GM23338 (cell line): Measurements from ENCODE around the gene TCEAL1. TPM values are rescaled to one million over a fixed set of nuclear protein-coding genes. Genes with fewer than 3 reads are reported as not detected.

Experiments used
- ATAC-seq: fragments of 200-7000 bp; cut with Tn5 transposase; 3 replicates; pipeline ENCODE4 v1.9.1; 2020
- DNase-seq: peaks from one replicate; pipeline ENCODE4 v3.0.0-alpha.2; 2015; ENCODE audit warnings: low spot score
- H2AFZ ChIP-seq: fragments of 200-600 bp; sonication (generic); 2 replicates; pipeline ENCODE4 v1.8.0; 2016; ENCODE audit warnings: antibody characterized with exemption, mild to moderate bottlenecking, moderate library complexity
- H3F3A ChIP-seq: fragments of 200-600 bp; sonication (generic); replicated peaks from 2 replicates; pipeline ENCODE4 v1.8.0; 2017; ENCODE audit warnings: antibody characterized with exemption, mixed run types, low read depth
- H3K27ac ChIP-seq: fragments of 200-600 bp; sonication (generic); 2 replicates; pipeline ENCODE4 v1.6.1; 2016; ENCODE audit warnings: low read depth
- H3K27me3 ChIP-seq: fragments of 200-600 bp; sonication (generic); 2 replicates; pipeline ENCODE4 v1.8.0; 2016; ENCODE audit warnings: mild to moderate bottlenecking, mixed run types, moderate library complexity; ENCODE audit not compliant: insufficient read depth
- H3K36me3 ChIP-seq: fragments of 200-600 bp; sonication (generic); 2 replicates; pipeline ENCODE4 v1.8.0; 2016; ENCODE audit warnings: mild to moderate bottlenecking; ENCODE audit not compliant: insufficient read depth
- H3K4me1 ChIP-seq: fragments of 200-600 bp; sonication (generic); 2 replicates; pipeline ENCODE4 v1.8.0; 2016; ENCODE audit warnings: mild to moderate bottlenecking, moderate library complexity; ENCODE audit not compliant: insufficient read depth
- H3K4me2 ChIP-seq: fragments of 200-600 bp; sonication (generic); 2 replicates; pipeline ENCODE4 v1.7.1; 2017; ENCODE audit warnings: mixed run types
- H3K4me3 ChIP-seq: fragments of 200-600 bp; sonication (generic); 2 replicates; pipeline ENCODE4 v1.6.1; 2016; ENCODE audit warnings: mixed run types
- H3K79me2 ChIP-seq: fragments of 200-600 bp; sonication (generic); replicated peaks from 2 replicates; pipeline ENCODE4 v1.8.0; 2017; ENCODE audit warnings: mild to moderate bottlenecking; ENCODE audit not compliant: insufficient read depth
- H3K9me2 ChIP-seq: fragments of 200-600 bp; sonication (generic); 2 replicates; pipeline ENCODE4 v1.8.0; 2017; ENCODE audit not compliant: insufficient read depth
- H4K20me1 ChIP-seq: fragments of 200-600 bp; sonication (generic); replicated peaks from 2 replicates; pipeline ENCODE4 v1.8.0; 2017; ENCODE audit warnings: mild to moderate bottlenecking; ENCODE audit not compliant: insufficient read depth
- H3K27ac Mint-ChIP-seq: 2 replicates; pipeline ENCODE4 v1.8.0; 2020; ENCODE audit warnings: inconsistent platforms, mild to moderate bottlenecking, moderate library complexity, mixed read lengths
- H3K27me3 Mint-ChIP-seq: 3 replicates; pipeline ENCODE4 v1.8.0; 2022; ENCODE audit warnings: low read depth, mild to moderate bottlenecking, moderate library complexity, mixed read lengths, inconsistent platforms; ENCODE audit not compliant: insufficient read depth, poor library complexity
- H3K36me3 Mint-ChIP-seq: 3 replicates; pipeline ENCODE4 v1.8.0; 2021; ENCODE audit warnings: low read depth, mild to moderate bottlenecking, inconsistent platforms, moderate library complexity, mixed read lengths
- H3K4me1 Mint-ChIP-seq: 3 replicates; pipeline ENCODE4 v1.8.0; 2020; ENCODE audit warnings: mild to moderate bottlenecking, inconsistent platforms, mixed read lengths
- H3K4me3 Mint-ChIP-seq: 3 replicates; pipeline ENCODE4 v1.8.0; 2021; ENCODE audit warnings: moderate library complexity, mild to moderate bottlenecking, inconsistent platforms, mixed read lengths
- H3K9me3 Mint-ChIP-seq: 3 replicates; pipeline ENCODE4 v1.8.0; 2020; ENCODE audit warnings: moderate library complexity, mild to moderate bottlenecking, inconsistent platforms, mixed read lengths
- CREB1 ChIP-seq: fragments of 250-450 bp; sonication (Bioruptor Pico); IDR thresholded peaks from 2 replicates; pipeline ENCODE4 v1.5.0; 2020; ENCODE audit warnings: low read depth, mild to moderate bottlenecking, moderate library complexity
- REST ChIP-seq: IDR thresholded peaks from one replicate; pipeline ENCODE4 v1.6.1; 2018; ENCODE audit warnings: antibody characterized with exemption; ENCODE audit not compliant: unreplicated experiment
- STAT1 ChIP-seq: IDR thresholded peaks from one replicate; pipeline ENCODE4 v1.6.1; 2016; ENCODE audit warnings: antibody characterized with exemption; ENCODE audit not compliant: unreplicated experiment
- ZNF462 ChIP-seq: fragments of 250-450 bp; sonication (Bioruptor Pico); IDR thresholded peaks from 2 replicates; pipeline ENCODE4 v1.5.0; 2020; ENCODE audit warnings: mild to moderate bottlenecking, moderate library complexity
- polyA plus RNA-seq: library from polyadenylated mRNA; unstranded; fragments of >200 nt; fragmentation: Nextera tagmentation; extraction: Ambion mirVana; gene quantifications from 2 replicates; pipeline ENCODE4 v1.2.1, GENCODE V29; 2016
- total RNA-seq: library from RNA; depleted of rRNA; stranded (reverse); fragments of >200 nt; shearing (Covaris generic); gene quantifications from 2 replicates; pipeline ENCODE4 v1.2.3, GENCODE V29; 2014
- TF ChIP-seq, protein P1 (sequence below), 2 experiments: fragments of 200-600 bp in 1 of 2; sonication (generic) in 1 of 2; conservative IDR thresholded peaks; 2 replicates each; pipeline versions ENCODE4 v1.5.1 to v1.6.1; 2016 to 2017; ENCODE audit warnings: antibody characterized with exemption in 2 of 2, low read depth in 2 of 2, mild to moderate bottlenecking in 2 of 2, moderate library complexity in 1 of 2

TCEAL1 gene
- total and polyA plus RNA-seq, 2 experiments from 2014 or later, result 5.8 to 8.8 TPM

GRCh38 chrX:103614999-103615398 lies 13.8 kb upstream of the TCEAL1 start:
- Mint-ChIP-seq H3K36me3 (no peaks in the 10 kb centered on the region), H3K27me3 (no peaks in the 10 kb centered on the region), H3K27ac (no peak overlapping the region), H3K4me3 (no peak overlapping the region), H3K4me1 (peaks cover 22% of the 10 kb centered on the region), H3K9me3 (no peaks in the 10 kb centered on the region)
- Histone ChIP-seq H3K36me3 (no peaks in the 10 kb centered on the region), H3K27ac (no peak overlapping the region), H4K20me1 (no peaks in the 10 kb centered on the region), H3K4me2 (no peak overlapping the region), H3F3A (no peaks in the 10 kb centered on the region), H3K9me2 (no peaks in the 10 kb centered on the region), H3K79me2 (no peaks in the 10 kb centered on the region), H2AFZ (no peak overlapping the region), H3K4me3 (no peak overlapping the region), H3K4me1 (peaks cover 18% of the 10 kb centered on the region; the same call in 1 of the 2 replicates), H3K27me3 (no peaks in the 10 kb centered on the region)
- no peak for TF ChIP-seq STAT1
- TF ChIP-seq, protein P1, sequence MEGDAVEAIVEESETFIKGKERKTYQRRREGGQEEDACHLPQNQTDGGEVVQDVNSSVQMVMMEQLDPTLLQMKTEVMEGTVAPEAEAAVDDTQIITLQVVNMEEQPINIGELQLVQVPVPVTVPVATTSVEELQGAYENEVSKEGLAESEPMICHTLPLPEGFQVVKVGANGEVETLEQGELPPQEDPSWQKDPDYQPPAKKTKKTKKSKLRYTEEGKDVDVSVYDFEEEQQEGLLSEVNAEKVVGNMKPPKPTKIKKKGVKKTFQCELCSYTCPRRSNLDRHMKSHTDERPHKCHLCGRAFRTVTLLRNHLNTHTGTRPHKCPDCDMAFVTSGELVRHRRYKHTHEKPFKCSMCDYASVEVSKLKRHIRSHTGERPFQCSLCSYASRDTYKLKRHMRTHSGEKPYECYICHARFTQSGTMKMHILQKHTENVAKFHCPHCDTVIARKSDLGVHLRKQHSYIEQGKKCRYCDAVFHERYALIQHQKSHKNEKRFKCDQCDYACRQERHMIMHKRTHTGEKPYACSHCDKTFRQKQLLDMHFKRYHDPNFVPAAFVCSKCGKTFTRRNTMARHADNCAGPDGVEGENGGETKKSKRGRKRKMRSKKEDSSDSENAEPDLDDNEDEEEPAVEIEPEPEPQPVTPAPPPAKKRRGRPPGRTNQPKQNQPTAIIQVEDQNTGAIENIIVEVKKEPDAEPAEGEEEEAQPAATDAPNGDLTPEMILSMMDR (conservative IDR thresholded peaks at IDR 0.05; ENCODE audit: low read depth in 2 of 2), result no peak
- TF ChIP-seq CREB1 (CRISPR knock-in tag), result no peak
- no peak for TF ChIP-seq ZNF462 (CRISPR knock-in tag)
- TF ChIP-seq REST, result no peak
- DNase-seq (no peak), ATAC-seq (no peak)
